HG02852 (cell line): ENCODE measurements around the gene RBM39.
"Not testable (repeated sequence)": the region's sequence is repeated elsewhere in the genome, so short reads cannot be mapped to it uniquely, and the experiment has no call there.

Experiments used
- ATAC-seq: cut with Tn5 transposase; IDR thresholded peaks from one replicate; pipeline ENCODE4 v1.9.1; 2021; ENCODE audit warnings: mild to moderate bottlenecking, moderate library complexity; ENCODE audit not compliant: unreplicated experiment

RBM39 gene

GRCh38 chr20:35741892-35742740 is at the start of gene RBM39:
TSS of gene RBM39 (minus strand) at chr20:35742260. CDS start at chr20:35740874, 1,386 bp downstream.
- ATAC-seq = peak; percentile 83

DNA sequence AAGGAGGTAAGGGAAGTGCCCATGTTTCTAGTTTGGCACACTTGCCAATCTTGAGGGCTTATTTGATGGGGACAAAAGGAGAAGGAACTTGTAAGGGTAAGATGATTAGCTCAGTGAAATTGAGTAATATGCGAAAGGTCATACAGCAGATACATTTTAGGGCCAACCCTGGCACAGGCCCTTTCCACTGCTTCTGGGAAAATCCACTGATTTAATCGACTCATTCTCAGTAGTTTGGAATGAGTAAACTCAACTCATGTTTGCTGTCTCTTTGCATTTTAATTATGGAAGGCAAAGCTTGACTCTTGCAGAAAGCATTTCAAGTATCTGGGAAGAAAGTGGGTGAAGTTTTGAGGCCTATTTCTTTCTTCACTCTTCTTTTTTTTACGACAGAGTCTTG is 49.8 kb upstream of the RBM39 start:
- ATAC-seq = no peak

GRCh38 chr20:35791097-35791496 is 49.0 kb upstream of the RBM39 start:
- no peak for ATAC-seq

GRCh38 chr20:35788796-35789195 is 46.7 kb upstream of the RBM39 start:
- no peak for ATAC-seq

- not testable (repeated sequence) for ATAC-seq
Observed at GRCh38 chr20:35785541-35785940, 43.5 kb upstream of the RBM39 start.

- ATAC-seq = not testable (repeated sequence)
Observed at GRCh38 chr20:35783811-35784210, 41.8 kb upstream of the RBM39 start.

DNA sequence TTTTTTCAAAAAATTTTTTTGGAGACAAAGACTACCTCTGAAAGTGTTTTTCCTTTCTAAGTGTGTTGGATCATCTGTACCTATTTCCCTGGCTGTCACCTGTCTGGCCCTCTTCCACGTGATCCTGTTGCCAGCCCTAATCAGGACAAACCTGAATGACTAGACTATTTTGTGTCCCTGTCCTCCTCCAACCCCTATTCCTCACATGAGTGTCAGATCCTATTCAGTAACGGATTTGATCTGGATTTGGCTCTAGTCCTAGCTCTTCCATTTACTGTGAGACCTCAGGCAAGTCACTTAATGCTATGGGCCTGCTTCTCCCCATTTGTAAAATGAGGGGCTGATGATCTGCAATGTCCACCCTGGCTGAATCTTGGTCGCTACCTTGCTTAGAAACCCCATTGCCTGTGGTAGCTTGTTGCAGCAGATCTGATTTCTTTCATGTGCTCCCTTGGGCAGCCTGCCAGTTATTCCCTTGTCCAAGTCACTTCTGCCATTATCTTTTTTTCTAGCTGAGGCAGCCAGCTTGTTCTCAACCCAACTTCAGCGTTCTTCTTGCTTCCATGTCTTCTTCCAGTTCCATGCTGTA is 34.5 kb upstream of the RBM39 start:
- ATAC-seq = no peak

DNA sequence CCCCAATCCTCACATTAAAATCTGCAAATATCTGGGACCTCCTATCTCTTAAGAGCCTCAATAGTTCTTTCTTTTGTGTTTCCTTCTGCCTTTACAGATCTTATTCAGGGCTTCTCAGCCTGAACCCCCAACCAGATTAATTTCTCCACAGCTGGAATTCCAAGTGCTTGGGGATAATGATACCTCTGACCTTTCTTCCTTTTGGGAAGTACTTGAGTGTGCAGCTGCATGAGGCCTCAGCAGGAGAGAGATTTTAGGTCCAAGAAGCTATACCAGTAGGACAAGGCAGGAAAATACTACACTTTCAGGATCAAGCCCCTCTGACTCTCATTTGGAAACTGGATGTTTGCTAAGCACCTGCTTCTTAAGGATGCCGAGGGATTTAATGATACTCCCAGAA is 32.3 kb upstream of the RBM39 start:
- ATAC-seq = no peak

DNA sequence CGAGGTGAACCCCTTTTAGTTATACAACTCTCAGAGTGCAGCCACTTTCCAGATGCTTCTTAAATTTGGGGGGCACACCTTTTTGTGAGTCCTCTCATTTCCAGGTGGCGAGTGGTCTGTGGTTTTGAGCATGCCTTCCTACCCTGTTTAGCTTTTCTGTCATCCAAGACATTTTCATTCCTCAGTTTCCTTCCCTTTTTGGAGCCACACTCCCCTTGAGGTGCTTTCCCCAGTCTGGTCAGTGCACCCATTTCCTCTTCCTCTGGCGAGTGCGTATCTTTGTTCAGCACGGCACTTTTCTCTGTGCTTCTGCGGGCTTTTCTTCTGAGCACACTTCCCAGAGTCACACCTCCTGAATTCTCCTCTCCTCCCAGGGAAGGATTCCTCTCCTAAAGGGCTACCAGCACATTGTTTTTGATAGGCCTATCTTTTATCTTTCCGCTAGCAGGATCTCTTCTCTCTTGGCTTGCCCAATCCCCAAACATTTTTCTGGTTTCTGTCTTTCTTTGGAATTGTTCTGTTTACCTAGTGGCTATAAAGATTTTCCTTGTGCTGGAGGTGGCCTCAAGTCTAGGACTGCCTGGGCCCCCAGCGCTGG is 31.2 kb upstream of the RBM39 start:
- ATAC-seq = no peak

DNA sequence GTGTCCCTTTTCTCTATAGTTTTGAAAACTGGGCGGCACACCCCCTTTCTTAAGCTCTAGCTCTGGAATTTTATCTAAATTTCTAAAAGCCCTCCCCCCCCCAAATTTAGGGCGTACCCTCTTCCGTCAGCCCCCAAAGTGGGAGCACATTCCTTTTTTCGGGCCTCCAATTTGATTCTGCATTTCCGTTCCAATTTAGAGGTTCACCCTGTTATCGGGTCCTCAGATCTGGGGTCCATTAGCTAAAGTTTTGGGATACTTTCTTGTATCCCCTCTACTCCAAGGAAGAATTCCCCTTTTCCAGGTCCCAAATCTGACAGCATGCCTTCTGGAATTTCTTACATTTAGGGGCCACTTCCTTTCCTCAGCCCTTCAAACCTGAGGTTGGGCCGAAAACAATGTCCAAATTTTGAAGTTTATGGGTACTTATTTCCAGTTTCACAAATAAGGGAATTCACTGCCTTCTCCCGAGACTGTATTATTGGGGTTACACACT is 30.6 kb upstream of the RBM39 start:
- ATAC-seq = no peak

DNA sequence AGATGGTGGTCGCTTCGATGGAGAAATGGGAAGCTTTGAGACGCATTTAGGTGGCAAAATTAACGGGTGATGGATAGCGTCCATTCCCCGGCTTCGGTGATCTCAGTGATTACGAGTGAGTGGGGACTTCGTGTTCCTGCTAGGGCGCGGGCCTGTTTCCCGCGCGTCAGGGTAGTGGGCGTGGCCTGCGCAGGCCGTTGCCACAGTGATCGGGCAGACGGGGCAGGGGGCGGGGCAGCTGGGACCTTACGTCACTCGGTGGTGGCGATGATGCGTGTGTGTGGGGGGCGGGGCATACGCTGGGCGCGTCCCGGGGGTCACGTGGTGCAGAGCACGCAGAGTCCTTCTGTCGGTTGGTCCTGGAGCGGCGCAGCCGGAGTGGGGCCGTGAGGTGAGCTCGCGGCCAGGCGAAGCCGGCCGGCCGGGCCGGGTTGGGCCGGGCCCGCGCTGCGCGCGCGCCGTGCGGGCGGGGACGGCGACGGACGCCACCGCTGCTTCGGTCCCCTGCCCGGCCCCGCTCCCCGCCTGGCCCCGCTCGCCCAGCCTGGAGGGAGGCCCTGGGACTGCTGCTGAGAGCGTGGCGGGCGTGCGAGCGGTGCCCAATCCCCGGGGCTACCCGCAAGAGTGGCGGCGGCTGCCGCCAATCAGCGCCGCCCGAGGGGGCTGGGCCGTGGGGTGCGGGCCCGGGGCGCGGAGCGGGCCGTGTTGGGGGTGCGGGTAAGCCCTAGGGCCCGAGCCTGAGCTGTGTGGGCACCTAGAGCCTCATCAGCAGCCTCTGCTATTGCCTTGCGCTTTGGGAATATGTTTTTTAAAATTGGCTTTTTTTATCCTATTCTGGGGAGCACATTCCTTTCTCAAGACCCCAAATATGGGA is 29.9 kb upstream of the RBM39 start, which contains the start of gene PHF20:
TSS of gene PHF20 (plus strand) at position 327 of the 874 bp plus-strand sequence. CDS start 29,508 bp downstream, outside the sequence.
- peak; percentile 75 for ATAC-seq

GRCh38 chr20:35771367-35771688 is 29.3 kb upstream of the RBM39 start:
- no peak for ATAC-seq

GRCh38 chr20:35768731-35769664 is 26.9 kb upstream of the RBM39 start:
- no peak for ATAC-seq

DNA sequence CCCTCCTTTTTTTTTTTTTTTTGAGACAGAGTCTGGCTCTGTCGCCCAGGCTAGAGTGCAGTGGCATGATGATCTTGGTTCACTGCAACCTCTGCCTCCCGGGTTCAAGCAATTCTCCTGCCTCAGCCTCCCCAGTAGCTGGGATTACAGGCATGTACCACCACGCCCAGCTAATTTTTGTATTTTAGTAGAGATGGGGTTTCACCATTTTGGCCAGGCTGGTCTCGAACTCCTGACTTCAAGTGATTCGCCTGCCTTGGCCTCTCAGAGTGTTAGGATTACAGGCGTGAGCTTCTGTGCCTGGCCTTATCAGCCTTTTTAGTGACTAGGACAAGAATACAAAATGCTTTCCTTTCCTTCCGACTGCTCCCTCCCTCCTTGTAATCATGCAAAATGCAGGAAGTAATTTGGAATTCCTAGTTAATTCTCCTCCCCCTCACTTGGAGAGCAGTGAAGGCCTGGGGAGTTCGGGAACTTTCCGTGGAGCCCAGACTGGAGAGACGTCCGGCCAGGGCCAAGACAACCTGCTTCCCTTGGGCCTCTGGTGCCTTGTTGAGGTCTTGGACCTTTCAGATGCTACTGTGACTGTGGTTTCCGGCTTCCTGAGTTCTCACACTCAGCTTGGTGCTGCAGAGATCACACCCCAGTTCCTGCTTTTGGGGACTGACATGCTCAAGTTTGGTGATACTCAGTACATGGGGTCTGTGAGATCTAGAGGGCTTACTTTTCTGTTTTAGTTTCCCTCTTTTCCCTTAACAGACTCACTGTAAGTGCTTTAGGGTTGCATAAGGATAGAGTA is 25.8 kb upstream of the RBM39 start:
- peak; percentile 44 for ATAC-seq

DNA sequence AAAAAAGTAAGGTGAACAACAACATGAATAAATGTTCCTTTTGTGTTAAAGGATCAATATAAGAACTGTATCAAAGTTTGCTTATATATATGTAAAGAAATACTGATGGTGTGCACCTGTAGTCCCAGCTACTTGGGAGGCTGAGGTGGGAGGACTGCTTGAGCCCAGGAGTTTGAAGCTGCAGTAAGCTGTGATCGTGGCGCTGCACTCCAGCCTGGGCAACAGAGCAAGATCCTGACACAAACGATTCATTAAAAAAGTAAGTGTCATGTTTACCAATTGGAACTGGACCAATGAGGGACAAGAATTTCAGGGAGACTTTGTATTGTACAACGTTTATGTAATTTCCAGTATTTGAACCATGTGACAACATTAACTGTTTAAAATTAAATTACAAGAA is 24.8 kb upstream of the RBM39 start:
- ATAC-seq = no peak

DNA sequence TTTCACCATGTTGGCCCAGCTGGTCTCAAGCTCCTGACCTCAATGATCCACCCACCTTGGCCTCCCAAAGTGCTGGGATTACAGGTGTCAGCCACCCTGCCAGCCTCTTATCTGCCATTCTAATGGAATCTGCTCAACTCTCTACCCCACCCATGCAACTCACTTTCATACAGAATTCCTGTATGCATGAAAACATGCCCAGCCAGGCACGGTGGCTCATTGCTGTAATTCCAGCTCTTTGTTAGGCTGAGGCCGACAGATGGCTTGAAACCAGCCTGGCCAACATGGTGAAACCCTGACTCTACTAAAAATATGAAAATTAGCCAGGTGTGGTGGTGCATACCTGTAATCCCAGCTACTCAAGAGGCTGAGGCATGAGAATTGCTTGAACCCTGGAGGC is 22.9 kb upstream of the RBM39 start:
- not testable (repeated sequence) for ATAC-seq

GRCh38 chr20:35762461-35762860 is 20.4 kb upstream of the RBM39 start:
- no peak for ATAC-seq

DNA sequence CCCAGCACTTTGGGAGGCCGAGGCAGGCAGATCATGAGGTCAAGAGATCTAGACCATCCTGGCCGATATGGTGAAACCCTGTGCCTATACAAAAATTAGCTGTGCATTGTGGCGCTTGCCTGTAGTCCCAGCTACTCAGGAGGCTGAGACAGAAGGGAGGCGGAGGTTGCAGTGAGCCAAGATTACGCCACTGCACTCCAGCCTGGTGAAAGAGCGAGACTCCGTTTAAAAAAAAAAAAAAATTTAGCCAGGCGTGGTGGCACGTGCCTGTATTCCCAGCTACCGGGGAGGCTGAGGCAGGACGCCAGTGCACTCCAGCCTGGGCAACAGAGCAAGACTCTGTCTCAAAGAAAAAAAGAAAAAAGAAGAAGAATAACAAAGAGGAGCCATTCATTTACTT is 19.5 kb upstream of the RBM39 start:
- not testable (repeated sequence) for ATAC-seq

GRCh38 chr20:35757098-35757705 is 15.1 kb upstream of the RBM39 start:
- no peak for ATAC-seq
